ENCODE measurements around the gene NAGLU. TPM values are rescaled to one million over a fixed set of nuclear protein-coding genes. Genes with fewer than 3 reads are reported as not detected.

The NAGLU gene
- 10 to 100 TPM in 5 of 8 experiments, 1 to 10 TPM in 3; 6.3 to 55.8 (median 18.5) TPM for total RNA-seq

GRCh38 chr17:42536048-42536371 lies at the start of gene NAGLU:
NAGLU (plus strand) TSS chr17:42536241; CDS start chr17:42536273, 32 bp downstream.
- H3K27ac ChIP-seq: peak within 1 kb of the TSS; percentile 92 to 94
- peaks cover 18 to 24% of the 10 kb centered on the region in 2 donors for H3K4me1 ChIP-seq (replicated peaks in 1 of 2)
- peak; percentile 77 to 89 (median 87) for ATAC-seq (replicated peaks in 6 of 8)
- in situ Hi-C loops (cut with MboI; ENCODE audit: low pct_unique_long_range_greater_than_20kb in 2 of 9, low sequenced_read_pairs in 9 of 9, unreplicated experiment in 9 of 9): no loop called here
- WGBS, 10 experiments: 0% methylated on average over 2 of the region's 40 CpGs; no CpG with 5 or more reads in 9 of the 10 experiments
- H3K4me3 ChIP-seq: peak within 1 kb of the TSS; percentile 53 to 86 (median 81)

- Histone ChIP-seq H3K4me3 (no peak overlapping the region), H3K27ac (no peak overlapping the region), H3K4me1 (replicated peaks in 1 of 2) (no peaks in the 10 kb centered on the region)
- 13 to 100% (median 100%) methylated on average over 1 of the region's 1 CpG; no CpG with 5 or more reads in 4 of the 10 experiments for WGBS, 10 experiments
- no peak for ATAC-seq (replicated peaks in 6 of 8)
- in situ Hi-C loops (cut with MboI; ENCODE audit: low pct_unique_long_range_greater_than_20kb in 2 of 9, low sequenced_read_pairs in 9 of 9, unreplicated experiment in 9 of 9): loop anchor here in 2 of 9 experiments (25.0 kb wide), 2 partner anchors 99 to 151 kb away; partner anchors contain the start of gene PSMC3IP (in 1 of the 2)
Observed at GRCh38 chr17:42488032-42488431, 48.0 kb upstream of the NAGLU start.

- H3K4me1 ChIP-seq (replicated peaks in 1 of 2): no peaks in the 10 kb centered on the region
- ATAC-seq (replicated peaks in 6 of 8): peak in 1 of 8 experiments; percentile 64
- H3K27ac ChIP-seq: no peak overlapping the region
- WGBS, 10 experiments: 57 to 100% (median 80%) methylated on average over 1 to 3 of the region's 3 CpGs; no CpG with 5 or more reads in 1 of the 10 experiments
- no peak overlapping the region for H3K4me3 ChIP-seq
- in situ Hi-C loops (cut with MboI; ENCODE audit: low pct_unique_long_range_greater_than_20kb in 2 of 9, low sequenced_read_pairs in 9 of 9, unreplicated experiment in 9 of 9): loop anchor here in 2 of 9 experiments (25.0 kb wide), 2 partner anchors 94 to 156 kb away; partner anchors contain the start of gene PSMC3IP (in 1 of the 2)
Observed at GRCh38 chr17:42493319-42493718, 42.7 kb upstream of the NAGLU start.

GRCh38 chr17:42494673-42495072 lies 41.4 kb upstream of the NAGLU start:
- H3K27ac ChIP-seq: no peak overlapping the region
- 30 to 100% (median 83%) methylated on average over 1 to 4 of the region's 4 CpGs; no CpG with 5 or more reads in 1 of the 10 experiments for WGBS, 10 experiments
- in situ Hi-C loops (cut with MboI; ENCODE audit: low pct_unique_long_range_greater_than_20kb in 2 of 9, low sequenced_read_pairs in 9 of 9, unreplicated experiment in 9 of 9): loop anchor here in 2 of 9 experiments (25.0 kb wide), 2 partner anchors 93 to 157 kb away; partner anchors contain the start of gene PSMC3IP (in 1 of the 2)
- H3K4me1 ChIP-seq (replicated peaks in 1 of 2): no peaks in the 10 kb centered on the region
- no peak overlapping the region for H3K4me3 ChIP-seq
- no peak for ATAC-seq (replicated peaks in 6 of 8)

- in situ Hi-C loops (cut with MboI; ENCODE audit: low pct_unique_long_range_greater_than_20kb in 2 of 9, low sequenced_read_pairs in 9 of 9, unreplicated experiment in 9 of 9): loop anchor here in 2 of 9 experiments (25.0 kb wide), 2 partner anchors 88 to 162 kb away; partner anchors contain the start of gene PSMC3IP (in 1 of the 2)
- ATAC-seq (replicated peaks in 6 of 8): no peak
- no peak overlapping the region for H3K27ac ChIP-seq
- H3K4me1 ChIP-seq (replicated peaks in 1 of 2): no peaks in the 10 kb centered on the region
- 75 to 100% (median 100%) methylated on average over 1 to 4 of the region's 4 CpGs; no CpG with 5 or more reads in 1 of the 10 experiments for WGBS, 10 experiments
- no peak overlapping the region for H3K4me3 ChIP-seq
Observed at GRCh38 chr17:42498828-42499227, 37.2 kb upstream of the NAGLU start.

- WGBS, 10 experiments: 20 to 100% (median 95%) methylated on average over 1 to 5 of the region's 5 CpGs; no CpG with 5 or more reads in 2 of the 10 experiments
- Histone ChIP-seq H3K4me1 (replicated peaks in 1 of 2) (peaks cover 0 to 3% of the 10 kb centered on the region in 2 donors), H3K4me3 (no peak overlapping the region), H3K27ac (no peak overlapping the region)
- in situ Hi-C loops (cut with MboI; ENCODE audit: low pct_unique_long_range_greater_than_20kb in 2 of 9, low sequenced_read_pairs in 9 of 9, unreplicated experiment in 9 of 9): no loop called here
- no peak for ATAC-seq (replicated peaks in 6 of 8)
Observed at GRCh38 chr17:42502091-42502490, 34.0 kb upstream of the NAGLU start.

GRCh38 chr17:42502926-42503325 lies 33.1 kb upstream of the NAGLU start:
- ATAC-seq (replicated peaks in 6 of 8): no peak
- Histone ChIP-seq H3K4me3 (no peak overlapping the region), H3K27ac (no peak overlapping the region), H3K4me1 (replicated peaks in 1 of 2) (peaks cover 0 to 3% of the 10 kb centered on the region in 2 donors)
- 90 to 100% (median 100%) methylated on average over 1 of the region's 1 CpG; no CpG with 5 or more reads in 3 of the 10 experiments for WGBS, 10 experiments
- in situ Hi-C loops (cut with MboI; ENCODE audit: low pct_unique_long_range_greater_than_20kb in 2 of 9, low sequenced_read_pairs in 9 of 9, unreplicated experiment in 9 of 9): no loop called here

- H3K27ac ChIP-seq: no peak overlapping the region
- in situ Hi-C loops (cut with MboI; ENCODE audit: low pct_unique_long_range_greater_than_20kb in 2 of 9, low sequenced_read_pairs in 9 of 9, unreplicated experiment in 9 of 9): no loop called here
- no peak for ATAC-seq (replicated peaks in 6 of 8)
- WGBS, 10 experiments: 83 to 100% (median 100%) methylated on average over 1 to 4 of the region's 4 CpGs; no CpG with 5 or more reads in 5 of the 10 experiments
- H3K4me3 ChIP-seq: no peak overlapping the region
- H3K4me1 ChIP-seq (replicated peaks in 1 of 2): peaks cover 0 to 3% of the 10 kb centered on the region in 2 donors
Observed at GRCh38 chr17:42507671-42508070, 28.4 kb upstream of the NAGLU start.

GRCh38 chr17:42508426-42509165 lies 27.4 kb upstream of the NAGLU start:
- 69 to 100% (median 85%) methylated on average over 1 to 9 of the region's 12 CpGs; no CpG with 5 or more reads in 1 of the 10 experiments for WGBS, 10 experiments
- in situ Hi-C loops (cut with MboI; ENCODE audit: low pct_unique_long_range_greater_than_20kb in 2 of 9, low sequenced_read_pairs in 9 of 9, unreplicated experiment in 9 of 9): no loop called here
- ATAC-seq (replicated peaks in 6 of 8): peak in 1 of 8 experiments; percentile 47

GRCh38 chr17:42509409-42509808 lies 26.6 kb upstream of the NAGLU start:
- H3K27ac ChIP-seq: no peak overlapping the region
- H3K4me3 ChIP-seq: no peak overlapping the region
- peak in 1 of 8 experiments; percentile 22 for ATAC-seq (replicated peaks in 6 of 8)
- WGBS, 10 experiments: 86 to 100% (median 96%) methylated on average over 1 to 5 of the region's 5 CpGs; no CpG with 5 or more reads in 3 of the 10 experiments
- in situ Hi-C loops (cut with MboI; ENCODE audit: low pct_unique_long_range_greater_than_20kb in 2 of 9, low sequenced_read_pairs in 9 of 9, unreplicated experiment in 9 of 9): no loop called here
- peaks cover 0 to 3% of the 10 kb centered on the region in 2 donors for H3K4me1 ChIP-seq (replicated peaks in 1 of 2)

More at GRCh38 chr17:42508426-42509165, 27.4 kb upstream of the NAGLU start:
- H3K4me1 ChIP-seq (replicated peaks in 1 of 2): peaks cover 0 to 3% of the 10 kb centered on the region in 2 donors
- no peak overlapping the region for H3K27ac ChIP-seq
- H3K4me3 ChIP-seq: no peak overlapping the region

GRCh38 chr17:42509841-42510240 lies 26.2 kb upstream of the NAGLU start:
- no peak for ATAC-seq (replicated peaks in 6 of 8)
- in situ Hi-C loops (cut with MboI; ENCODE audit: low pct_unique_long_range_greater_than_20kb in 2 of 9, low sequenced_read_pairs in 9 of 9, unreplicated experiment in 9 of 9): no loop called here
- H3K4me1 ChIP-seq (replicated peaks in 1 of 2): peaks cover 0 to 3% of the 10 kb centered on the region in 2 donors
- WGBS, 10 experiments: 83 to 100% (median 100%) methylated on average over 1 to 2 of the region's 2 CpGs; no CpG with 5 or more reads in 3 of the 10 experiments
- H3K27ac ChIP-seq: no peak overlapping the region
- H3K4me3 ChIP-seq: no peak overlapping the region

- ATAC-seq (replicated peaks in 6 of 8): no peak
- no peak overlapping the region for H3K27ac ChIP-seq
- 89 to 100% (median 94%) methylated on average over 2 to 7 of the region's 9 CpGs; no CpG with 5 or more reads in 4 of the 10 experiments for WGBS, 10 experiments
- H3K4me1 ChIP-seq (replicated peaks in 1 of 2): no peaks in the 10 kb centered on the region
- in situ Hi-C loops (cut with MboI; ENCODE audit: low pct_unique_long_range_greater_than_20kb in 2 of 9, low sequenced_read_pairs in 9 of 9, unreplicated experiment in 9 of 9): no loop called here
- no peak overlapping the region for H3K4me3 ChIP-seq
Observed at GRCh38 chr17:42512246-42512645, 23.8 kb upstream of the NAGLU start.

- H3K4me1 ChIP-seq (replicated peaks in 1 of 2): no peaks in the 10 kb centered on the region
- H3K4me3 ChIP-seq: no peak overlapping the region
- no peak overlapping the region for H3K27ac ChIP-seq
- no peak for ATAC-seq (replicated peaks in 6 of 8)
- in situ Hi-C loops (cut with MboI; ENCODE audit: low pct_unique_long_range_greater_than_20kb in 2 of 9, low sequenced_read_pairs in 9 of 9, unreplicated experiment in 9 of 9): no loop called here
- WGBS, 10 experiments: 20 to 88% (median 79%) methylated on average over 1 to 4 of the region's 6 CpGs; no CpG with 5 or more reads in 1 of the 10 experiments
Observed at GRCh38 chr17:42512733-42513251, 23.2 kb upstream of the NAGLU start.

Data from motor neuron (in vitro differentiated cells).